Tibial nerve (tissue), 4 donors: Measurements from ENCODE around the gene ATP4A. TPM values are rescaled to one million over a fixed set of nuclear protein-coding genes. Genes with fewer than 3 reads are reported as not detected.
A peak's percentile ranks its signal among the peaks of the same experiment; 100 is the strongest.

ENCODE experiments used
- DNase-seq, 2 donors: peaks; one replicate each; pipeline ENCODE4 v3.0.0-alpha.2; 2019; ENCODE audit warnings: low spot score in 2 of 2
- H3K27ac ChIP-seq, 4 donors: fragments of 200-600 bp; sonication (generic) in 3 of 4; one replicate each; pipeline ENCODE4 v1.5.1; 2017 to 2019; ENCODE audit warnings: mild to moderate bottlenecking in 1 of 4
- H3K27me3 ChIP-seq, 2 donors: fragments of 200-600 bp; sonication (generic) in 1 of 2; one replicate each; pipeline versions ENCODE4 v1.5.1 to v1.6.0; 2017 to 2019
- H3K36me3 ChIP-seq, 3 donors: fragments of 200-600 bp; sonication (generic); one replicate each; pipeline ENCODE4 v1.5.1; 2018 to 2019
- H3K4me1 ChIP-seq, 4 donors: fragments of 200-600 bp; sonication (generic) in 3 of 4; one replicate each; pipeline ENCODE4 v1.5.1; 2017 to 2019
- H3K4me3 ChIP-seq, 4 donors: fragments of 200-600 bp; sonication (generic) in 3 of 4; one replicate each; pipeline ENCODE4 v1.5.1; 2017 to 2019; ENCODE audit warnings: mild to moderate bottlenecking in 1 of 4, moderate library complexity in 1 of 4
- H3K9me3 ChIP-seq, 4 donors: fragments of 200-600 bp; sonication (generic) in 3 of 4; one replicate each; pipeline ENCODE4 v1.5.1; 2017 to 2019
- CTCF ChIP-seq, 5 experiments: fragments of 200-600 bp in 3 of 5; fragments of 450-650 bp in 2 of 5; sonication (generic) in 3 of 5; IDR thresholded peaks; one replicate each; pipeline ENCODE4 v1.5.1; 2016 to 2019; ENCODE audit warnings: antibody characterized with exemption in 5 of 5, mild to moderate bottlenecking in 3 of 5, moderate library complexity in 2 of 5
- EP300 ChIP-seq, 2 donors: sonication (generic); formaldehyde crosslinking; IDR thresholded peaks; one replicate each; pipeline ENCODE4 v1.6.1; 2017; ENCODE audit warnings: antibody characterized with exemption in 2 of 2, mild to moderate bottlenecking in 1 of 2
- POLR2A ChIP-seq, 2 donors: fragments of 450-650 bp; IDR thresholded peaks; one replicate each; pipeline ENCODE4 v1.6.1; 2017; ENCODE audit warnings: antibody characterized with exemption in 2 of 2, mild to moderate bottlenecking in 2 of 2, moderate library complexity in 2 of 2
- WGBS, 2 donors: methylation state at CpG; one replicate each; pipeline ENCODE4 v1.1.5; 2018; 5-methylcytosine and 5-hydroxymethylcytosine counted together
- total RNA-seq, 4 donors: library from RNA; depleted of rRNA; stranded (reverse); fragments of >200 nt; gene quantifications; one replicate each; pipeline ENCODE4 v1.1.0, GENCODE V29; 2016

The ATP4A gene
- total RNA-seq, 4 donors from 2014 or later = 0.63 TPM; not detected in 3

- TF ChIP-seq POLR2A (IDR thresholded peaks at IDR 0.05) (no peak), CTCF (IDR thresholded peaks at IDR 0.05) (no peak), EP300 (IDR thresholded peaks at IDR 0.05) (no peak)
- H3K9me3 ChIP-seq = no peaks in the 10 kb centered on the region
- peak overlapping the region in 2 of 4 donors; percentile 34 to 48 for H3K4me3 ChIP-seq
- peaks cover 0 to 18% (median 2%) of the 10 kb centered on the region in 4 donors for H3K4me1 ChIP-seq
- peaks cover 0 to 73% of the 10 kb centered on the region in 2 donors for H3K27me3 ChIP-seq
- H3K27ac ChIP-seq = no peak overlapping the region
- no peak for DNase-seq
- WGBS, 2 donors = 26 to 28% methylated on average over 12 of the region's 12 CpGs
- no peaks in the 10 kb centered on the region for H3K36me3 ChIP-seq
Observed at GRCh38 chr19:35509018-35509652, 54.3 kb downstream of the ATP4A start.

- Histone ChIP-seq H3K27me3 (peaks cover 0 to 63% of the 10 kb centered on the region in 2 donors), H3K4me3 (no peak overlapping the region), H3K36me3 (no peaks in the 10 kb centered on the region), H3K27ac (no peak overlapping the region), H3K9me3 (no peaks in the 10 kb centered on the region), H3K4me1 (peaks cover 0 to 18% (median 2%) of the 10 kb centered on the region in 4 donors)
- TF ChIP-seq EP300 (IDR thresholded peaks at IDR 0.05) (no peak), CTCF (IDR thresholded peaks at IDR 0.05) (no peak), POLR2A (IDR thresholded peaks at IDR 0.05) (no peak)
- DNase-seq = no peak
- 79 to 90% methylated on average over 3 of the region's 3 CpGs for WGBS, 2 donors
Observed at GRCh38 chr19:35508129-35508528, 55.3 kb downstream of the ATP4A start.

GRCh38 chr19:35507561-35507960 is 55.9 kb downstream of the ATP4A start:
- H3K4me3 ChIP-seq = no peak overlapping the region
- no peaks in the 10 kb centered on the region for H3K36me3 ChIP-seq
- peaks cover 0 to 61% of the 10 kb centered on the region in 2 donors for H3K27me3 ChIP-seq
- H3K27ac ChIP-seq = no peak overlapping the region
- no peak for DNase-seq
- WGBS, 2 donors = 80 to 82% methylated on average over 11 of the region's 11 CpGs
- TF ChIP-seq CTCF (IDR thresholded peaks at IDR 0.05) (no peak), POLR2A (IDR thresholded peaks at IDR 0.05) (no peak), EP300 (IDR thresholded peaks at IDR 0.05) (no peak)
- H3K9me3 ChIP-seq = no peaks in the 10 kb centered on the region
- H3K4me1 ChIP-seq = peaks cover 0 to 18% (median 2%) of the 10 kb centered on the region in 4 donors

GRCh38 chr19:35506011-35506410 is 57.4 kb downstream of the ATP4A start:
- no peak overlapping the region for H3K27ac ChIP-seq
- no peak for TF ChIP-seq CTCF (IDR thresholded peaks at IDR 0.05)
- no peak for TF ChIP-seq EP300 (IDR thresholded peaks at IDR 0.05)
- no peak for TF ChIP-seq POLR2A (IDR thresholded peaks at IDR 0.05)
- WGBS, 2 donors = 84 to 86% methylated on average over 7 of the region's 7 CpGs
- no peaks in the 10 kb centered on the region for H3K9me3 ChIP-seq
- no peak overlapping the region for H3K4me3 ChIP-seq
- no peak for DNase-seq
- H3K27me3 ChIP-seq = peaks cover 0 to 45% of the 10 kb centered on the region in 2 donors
- peaks cover 0 to 18% (median 2%) of the 10 kb centered on the region in 4 donors for H3K4me1 ChIP-seq
- no peaks in the 10 kb centered on the region for H3K36me3 ChIP-seq

GRCh38 chr19:35502751-35503150 is 60.7 kb downstream of the ATP4A start:
- no peaks in the 10 kb centered on the region for H3K4me1 ChIP-seq
- TF ChIP-seq POLR2A (IDR thresholded peaks at IDR 0.05) (no peak), CTCF (IDR thresholded peaks at IDR 0.05) (no peak), EP300 (IDR thresholded peaks at IDR 0.05) (no peak)
- H3K27ac ChIP-seq = no peak overlapping the region
- no peak for DNase-seq
- WGBS, 2 donors = 70 to 72% methylated on average over 4 of the region's 4 CpGs
- H3K36me3 ChIP-seq = no peaks in the 10 kb centered on the region
- no peak overlapping the region for H3K4me3 ChIP-seq
- H3K9me3 ChIP-seq = no peaks in the 10 kb centered on the region
- H3K27me3 ChIP-seq = peaks cover 0 to 14% of the 10 kb centered on the region in 2 donors
